Endothelial cell of umbilical vein (primary cell): ENCODE data around the gene COL9A3. TPM values are rescaled to one million over a fixed set of nuclear protein-coding genes. Genes with fewer than 3 reads are reported as not detected.

Experiments
- BruUV-seq: library from RNA; stranded (reverse); fragments of 400-500 nt; replicated peaks from 2 replicates; lab custom pipeline; 2021; lab: Mats Ljungman, UMichigan
- CTCF ChIA-PET: fragments of 300-600, 350-600 bp; sonication (Branson Sonifier 250); formaldehyde crosslinking; loops from one replicate; lab custom pipeline; 2021; ENCODE audit warnings: antibody characterized with exemption, inconsistent platforms; lab: Charles Lee
- POLR2A ChIA-PET: fragments of 300-600, 350-600 bp; sonication (Branson Sonifier 250); formaldehyde crosslinking; loops from one replicate; lab custom pipeline; 2021; ENCODE audit warnings: antibody characterized with exemption, inconsistent platforms; lab: Charles Lee
- DNase-seq: peaks from one replicate; pipeline ENCODE4 v3.0.0-alpha.2; 2011; ENCODE audit warnings: low read depth, low spot score
- FAIRE-seq: peaks from 2 replicates; lab custom pipeline; 2011; peaks lifted over from hg19 to GRCh38; lab: Jason Lieb, UNC
- H2AFZ ChIP-seq: 2 replicates; pipeline ENCODE4 v1.6.0; 2012; ENCODE audit warnings: low read depth, low read length, control low read depth, inconsistent platforms
- H3K27ac ChIP-seq: 2 replicates; pipeline ENCODE4 v1.5.1; 2011; ENCODE audit warnings: low read depth, mild to moderate bottlenecking, control low read depth, low read length, moderate library complexity; ENCODE audit not compliant: insufficient read depth
- H3K27me3 ChIP-seq, 2 experiments: 2 replicates each; pipeline versions ENCODE4 v1.6.0 to v1.6.1; 2011; ENCODE audit warnings: low read length in 2 of 2, mixed read lengths in 1 of 2; ENCODE audit not compliant: control insufficient read depth in 2 of 2, insufficient read depth in 2 of 2
- H3K36me3 ChIP-seq, 2 experiments: 2 replicates in 1 of 2; 3 replicates in 1 of 2; pipeline ENCODE4 v1.5.1; 2011; ENCODE audit warnings: low read length in 2 of 2, mild to moderate bottlenecking in 1 of 2, moderate library complexity in 1 of 2; ENCODE audit not compliant: control insufficient read depth in 2 of 2, insufficient read depth in 2 of 2; ENCODE audit errors: extremely low read depth in 1 of 2
- H3K4me1 ChIP-seq: 3 replicates; pipeline ENCODE4 v1.5.1; 2011; ENCODE audit warnings: mild to moderate bottlenecking, low read length; ENCODE audit not compliant: control insufficient read depth, insufficient read depth; ENCODE audit errors: extremely low read depth
- H3K4me2 ChIP-seq: 2 replicates; pipeline ENCODE4 v1.6.1; 2011; ENCODE audit warnings: low read length, control low read depth, mixed read lengths; ENCODE audit not compliant: insufficient read depth
- H3K4me3 ChIP-seq, 3 experiments: fragments of 200-600 bp in 1 of 3; sonication (generic), shearing (Covaris generic) in 1 of 3; replicated peaks in 1 of 3; 2 replicates each; pipeline ENCODE4 v1.5.1; 2011 to 2016; ENCODE audit warnings: control low read depth in 3 of 3, low read length in 3 of 3, mild to moderate bottlenecking in 2 of 3, inconsistent platforms in 1 of 3, low read depth in 1 of 3, moderate library complexity in 1 of 3; ENCODE audit not compliant: insufficient read depth in 1 of 3
- H3K79me2 ChIP-seq: 2 replicates; pipeline ENCODE4 v1.6.0; 2012; ENCODE audit warnings: low read length, inconsistent platforms; ENCODE audit not compliant: control insufficient read depth, insufficient read depth
- H3K9ac ChIP-seq: replicated peaks from 2 replicates; pipeline ENCODE3; 2011; ENCODE audit warnings: low read length, control low read depth; ENCODE audit not compliant: insufficient read depth; ENCODE audit errors: extremely low read depth
- H3K9me1 ChIP-seq: replicated peaks from 3 replicates; pipeline ENCODE4 v1.6.0; 2011; ENCODE audit warnings: mild to moderate bottlenecking, low read length; ENCODE audit not compliant: control insufficient read depth, insufficient read depth; ENCODE audit errors: extremely low read depth
- H3K9me3 ChIP-seq: replicated peaks from 2 replicates; pipeline ENCODE4 v1.5.1; 2012; ENCODE audit warnings: low read length, inconsistent platforms; ENCODE audit not compliant: control insufficient read depth, insufficient read depth
- H4K20me1 ChIP-seq: replicated peaks from 2 replicates; pipeline ENCODE3; 2011; ENCODE audit warnings: mild to moderate bottlenecking, low read length; ENCODE audit not compliant: control insufficient read depth, insufficient read depth; ENCODE audit errors: extremely low read depth
- CTCF ChIP-seq, 2 donors: IDR thresholded peaks; 1 replicate in 1 of 2; 2 replicates in 1 of 2; pipeline ENCODE4 v1.5.1; 2011; ENCODE audit warnings: low read length in 2 of 2, mild to moderate bottlenecking in 2 of 2, moderate library complexity in 2 of 2, control low read depth in 1 of 2, inconsistent platforms in 1 of 2, low read depth in 1 of 2; ENCODE audit not compliant: insufficient read depth in 1 of 2; ENCODE audit errors: extremely low read depth in 1 of 2
- EZH2 ChIP-seq: IDR thresholded peaks from 2 replicates; pipeline ENCODE4 v1.6.1; 2012; ENCODE audit warnings: borderline replicate concordance, low read depth, mild to moderate bottlenecking, moderate library complexity, low read length, inconsistent platforms; ENCODE audit not compliant: severe bottlenecking
- FOS ChIP-seq: IDR thresholded peaks from 2 replicates; pipeline ENCODE4 v1.6.1; 2011; ENCODE audit warnings: mild to moderate bottlenecking, low read length, moderate library complexity, borderline replicate concordance; ENCODE audit not compliant: insufficient read depth
- GATA2 ChIP-seq: IDR thresholded peaks from 2 replicates; pipeline ENCODE4 v1.7.0; 2011; ENCODE audit warnings: low read depth, mild to moderate bottlenecking, moderate library complexity, mixed read lengths, low read length; ENCODE audit not compliant: insufficient read length, insufficient read depth
- JUN ChIP-seq: IDR thresholded peaks from 2 replicates; pipeline ENCODE4 v1.6.1; 2011; ENCODE audit warnings: borderline replicate concordance, low read depth; ENCODE audit not compliant: insufficient read length, insufficient read depth
- MAX ChIP-seq: IDR thresholded peaks from 2 replicates; pipeline ENCODE4 v1.6.1; 2011; ENCODE audit not compliant: insufficient read depth, insufficient read length
- MYC ChIP-seq: IDR thresholded peaks from one replicate; pipeline ENCODE4 v1.6.1; 2011; ENCODE audit warnings: mild to moderate bottlenecking, low read depth, low read length
- POLR2A ChIP-seq: IDR thresholded peaks from 2 replicates; pipeline ENCODE4 v1.6.1; 2012; ENCODE audit warnings: low read depth, mild to moderate bottlenecking, control low read depth, low read length
- POLR2AphosphoS5 ChIP-seq: IDR thresholded peaks from 2 replicates; pipeline ENCODE4 v1.6.1; 2012; ENCODE audit warnings: low read depth, mild to moderate bottlenecking, control low read depth, low read length, moderate library complexity; ENCODE audit not compliant: insufficient read depth
- dilution Hi-C: fragments of 300-500 bp; cut with MboI; formaldehyde crosslinking; loops from one replicate; pipeline ENCODE4 v1.15.0; 2019; ENCODE audit warnings: low sequenced_read_pairs; ENCODE audit not compliant: extremely low pct_ligation_motif_present
- intact Hi-C: fragments of 100-400 bp; cut with micrococcal nuclease; formaldehyde crosslinking; loops from one replicate; pipeline ENCODE4 v1.10.0; 2022
- polyA plus RNA-seq, 4 experiments: library from polyadenylated mRNA; depleted of rRNA in 3 of 4; stranded (reverse) in 3 of 4; unstranded in 1 of 4; fragments of >200 nt; gene quantifications; 2 replicates each; pipeline versions ENCODE4 v1.2.1 to v1.2.3, GENCODE V29; 2011 to 2012; ENCODE audit warnings: missing spikeins in 1 of 4
- total RNA-seq: library from RNA; stranded (reverse); gene quantifications from 2 replicates; pipeline ENCODE4 v1.2.3, GENCODE V29; 2021

COL9A3 gene
- total and polyA plus RNA-seq, 2 donors (not counting 3 experiments of a cell fraction or from before 2014, with no cell fraction given): 0.46 to 0.60 TPM

- Histone ChIP-seq H3K27ac (no peak overlapping the region), H3K4me2 (no peak overlapping the region), H3K9me3 (no peaks in the 10 kb centered on the region), H3K36me3 (no peaks in the 10 kb centered on the region), H3K9ac (no peak overlapping the region), H3K4me1 (no peaks in the 10 kb centered on the region), H3K9me1 (no peaks in the 10 kb centered on the region), H4K20me1 (no peaks in the 10 kb centered on the region), H3K79me2 (no peaks in the 10 kb centered on the region), H2AFZ (no peak overlapping the region), H3K27me3 (no peaks in the 10 kb centered on the region), H3K4me3 (no peak overlapping the region)
- TF ChIP-seq CTCF (IDR thresholded peaks at IDR 0.05; ENCODE audit: extremely low read depth in 1 of 2, insufficient read depth in 1 of 2, low read depth in 1 of 2, low read length in 2 of 2): no peak
- TF ChIP-seq MAX: no peak
- TF ChIP-seq GATA2: no peak
- TF ChIP-seq JUN: no peak
- no peak for TF ChIP-seq FOS
- TF ChIP-seq MYC: no peak
- no peak for TF ChIP-seq POLR2A
- no peak for TF ChIP-seq EZH2
- TF ChIP-seq POLR2AphosphoS5: no peak
- CTCF ChIA-PET: no interaction called here
- dilution Hi-C loops: no loop called here
- no peak for DNase-seq
- BruUV-seq: no TSS peak
- POLR2A ChIA-PET: no interaction called here
- intact Hi-C loops: no loop called here
- FAIRE-seq: no peak
These were observed 20.9 kb downstream of the COL9A3 start for GRCh38 chr20:62837790-62838127.
